GM18519 (cell line): ENCODE measurements around the gene TRIM41.
"Not testable (repeated sequence)": the region's sequence is repeated elsewhere in the genome, so short reads cannot be mapped to it uniquely, and the experiment has no call there.

Source experiments
- ATAC-seq: cut with Tn5 transposase; IDR thresholded peaks from one replicate; pipeline ENCODE4 v1.9.1; 2021; ENCODE audit warnings: mild to moderate bottlenecking, moderate library complexity; ENCODE audit not compliant: unreplicated experiment, low FRiP score

TRIM41 gene

GRCh38 chr5:181281077-181281983, 58.2 kb downstream of the TRIM41 start:
- no peak for ATAC-seq

- no peak for ATAC-seq
Observed at GRCh38 chr5:181281984-181282316, 58.9 kb downstream of the TRIM41 start.

DNA sequence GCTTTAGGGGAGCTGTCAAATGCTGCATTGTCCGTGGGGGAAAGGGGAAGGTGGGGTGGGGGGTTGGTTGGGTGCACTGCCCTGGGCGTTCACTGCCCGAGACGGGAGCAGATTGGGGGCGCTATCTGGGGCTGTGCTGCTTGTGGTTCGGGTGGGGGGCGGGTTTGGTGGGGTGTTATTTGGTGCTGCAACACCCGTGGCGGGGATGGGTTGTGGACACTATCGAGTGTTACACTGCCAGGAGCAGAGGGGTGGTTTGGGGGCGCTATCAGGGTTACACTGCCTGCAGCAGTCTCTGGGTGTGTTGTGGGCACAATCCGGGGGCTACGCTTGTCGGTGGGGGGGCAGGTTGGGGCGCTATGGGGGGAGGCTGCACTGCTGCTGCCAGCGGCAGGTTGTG, 59.3 kb downstream of the TRIM41 start:
- not testable (repeated sequence) for ATAC-seq

- no peak for ATAC-seq
Observed at GRCh38 chr5:181282874-181283273, 59.8 kb downstream of the TRIM41 start.

- ATAC-seq = no peak
Observed at GRCh38 chr5:181283347-181283746, 60.3 kb downstream of the TRIM41 start.

- not testable (repeated sequence) for ATAC-seq
Observed at GRCh38 chr5:181283841-181284755, 61.0 kb downstream of the TRIM41 start.
